OCI-LY7 (cell line): ENCODE results near the gene CHST11.

Experiments used
- CTCF ChIP-seq: fragments of 200-600 bp; sonication (generic); conservative IDR thresholded peaks from 2 replicates; pipeline ENCODE4 v1.5.1; 2014; ENCODE audit warnings: mild to moderate bottlenecking, antibody characterized with exemption, low read length, moderate library complexity, mixed read lengths
- EZH2phosphoT487 ChIP-seq: fragments of 200-600 bp; sonication (generic); IDR thresholded peaks from 2 replicates; pipeline ENCODE4 v1.6.1; 2018; ENCODE audit warnings: low read depth, borderline replicate concordance, mild to moderate bottlenecking, mixed run types, antibody characterized with exemption, low read length, moderate library complexity, mixed read lengths

GRCh38 chr12:104620837-104621531 lies 164.2 kb downstream of the CHST11 start:
- TF ChIP-seq CTCF (no peak), EZH2phosphoT487 (no peak)
